OCI-LY3 (cell line): ENCODE results near the gene TMEM51.

Experiments used
- H2AFZ ChIP-seq: fragments of 200-600, 300-600 bp; shearing (Covaris generic); 2 replicates; pipeline ENCODE4 v1.6.0; 2014; ENCODE audit warnings: antibody characterized with exemption, low read depth, low read length
- H3K27ac ChIP-seq: fragments of 200-600, 300-600 bp; sonication (generic); 2 replicates; pipeline ENCODE4 v1.5.1; 2014; ENCODE audit warnings: mild to moderate bottlenecking, low read length, moderate library complexity, mixed read lengths
- H3K27me3 ChIP-seq: fragments of 200-600, 300-600 bp; sonication (generic); 2 replicates; pipeline ENCODE4 v1.6.1; 2014; ENCODE audit warnings: low read depth, low read length, mixed read lengths
- H3K36me3 ChIP-seq: fragments of 200-600, 300-600 bp; sonication (generic); replicated peaks from 2 replicates; pipeline ENCODE3; 2014; ENCODE audit warnings: low read depth, low read length, mixed read lengths
- H3K4me1 ChIP-seq: fragments of 300-600, 200-600 bp; sonication (generic); 2 replicates; pipeline ENCODE4 v1.6.1; 2014; ENCODE audit warnings: low read length, mixed read lengths
- H3K4me2 ChIP-seq: fragments of 200-600, 300-600 bp; sonication (generic); 2 replicates; pipeline ENCODE4 v1.6.1; 2014; ENCODE audit warnings: low read length, mixed read lengths
- H3K4me3 ChIP-seq: fragments of 300-600, 200-600 bp; sonication (generic); 2 replicates; pipeline ENCODE4 v1.5.1; 2014; ENCODE audit warnings: antibody characterized with exemption, mild to moderate bottlenecking, low read length, moderate library complexity
- H3K79me2 ChIP-seq: fragments of 300-600, 200-600 bp; shearing (Covaris generic); 2 replicates; pipeline ENCODE4 v1.6.1; 2014; ENCODE audit warnings: mild to moderate bottlenecking, low read length, mixed read lengths
- H3K9ac ChIP-seq: fragments of 300-600, 200-600 bp; shearing (Covaris generic); 2 replicates; pipeline ENCODE4 v1.6.0; 2014; ENCODE audit warnings: mild to moderate bottlenecking, low read length, moderate library complexity
- H3K9me3 ChIP-seq: fragments of 200-600, 300-600 bp; shearing (Covaris generic); 2 replicates; pipeline ENCODE4 v1.6.1; 2014; ENCODE audit warnings: low read length, mixed read lengths; ENCODE audit not compliant: insufficient read depth
- H4K20me1 ChIP-seq: fragments of 200-600, 300-600 bp; sonication (generic); 2 replicates; pipeline ENCODE4 v1.6.1; 2016; ENCODE audit warnings: low read length, mixed read lengths; ENCODE audit not compliant: insufficient read depth
- CTCF ChIP-seq: fragments of 200-600, 300-600 bp; sonication (generic); IDR thresholded peaks from 2 replicates; pipeline ENCODE4 v1.5.1; 2014; ENCODE audit warnings: antibody characterized with exemption, low read length, low read depth
- EZH2phosphoT487 ChIP-seq: fragments of 200-600 bp; shearing (Covaris generic); IDR thresholded peaks from 2 replicates; pipeline ENCODE4 v1.6.1; 2018; ENCODE audit warnings: antibody characterized with exemption, mixed run types, low read depth

TMEM51 gene

GRCh38 chr1:15123270-15123669 is 30.3 kb upstream of the TMEM51 start:
- no peak for TF ChIP-seq EZH2phosphoT487
- no peak for TF ChIP-seq CTCF
- no peak overlapping the region for H3K27ac ChIP-seq
- no peaks in the 10 kb centered on the region for H3K36me3 ChIP-seq
- H3K9me3 ChIP-seq = no peaks in the 10 kb centered on the region
- no peaks in the 10 kb centered on the region for H3K4me1 ChIP-seq
- H3K9ac ChIP-seq = no peak overlapping the region
- H3K79me2 ChIP-seq = no peaks in the 10 kb centered on the region
- no peak overlapping the region for H3K4me3 ChIP-seq
- no peaks in the 10 kb centered on the region for H3K27me3 ChIP-seq
- no peak overlapping the region for H3K4me2 ChIP-seq
- H2AFZ ChIP-seq = no peak overlapping the region
- H4K20me1 ChIP-seq = no peaks in the 10 kb centered on the region

GRCh38 chr1:15123925-15124324 is 29.6 kb upstream of the TMEM51 start:
- no peaks in the 10 kb centered on the region for H3K9me3 ChIP-seq
- no peaks in the 10 kb centered on the region for H4K20me1 ChIP-seq
- no peak for TF ChIP-seq CTCF
- no peak for TF ChIP-seq EZH2phosphoT487
- H3K9ac ChIP-seq = no peak overlapping the region
- no peaks in the 10 kb centered on the region for H3K4me1 ChIP-seq
- H2AFZ ChIP-seq = no peak overlapping the region
- H3K27me3 ChIP-seq = no peaks in the 10 kb centered on the region
- no peaks in the 10 kb centered on the region for H3K79me2 ChIP-seq
- H3K27ac ChIP-seq = no peak overlapping the region
- H3K4me2 ChIP-seq = no peak overlapping the region
- H3K4me3 ChIP-seq = no peak overlapping the region
- H3K36me3 ChIP-seq = no peaks in the 10 kb centered on the region

GRCh38 chr1:15124362-15125100 is 29.0 kb upstream of the TMEM51 start:
- Histone ChIP-seq H3K27ac (no peak overlapping the region), H3K4me3 (no peak overlapping the region), H3K9me3 (no peaks in the 10 kb centered on the region), H3K9ac (no peak overlapping the region), H3K79me2 (no peaks in the 10 kb centered on the region), H3K27me3 (no peaks in the 10 kb centered on the region), H2AFZ (no peak overlapping the region), H3K4me2 (no peak overlapping the region), H3K36me3 (no peaks in the 10 kb centered on the region), H3K4me1 (no peaks in the 10 kb centered on the region), H4K20me1 (no peaks in the 10 kb centered on the region)
- no peak for TF ChIP-seq CTCF
- no peak for TF ChIP-seq EZH2phosphoT487

GRCh38 chr1:15125101-15125745 is 28.3 kb upstream of the TMEM51 start:
- H3K27me3 ChIP-seq = no peaks in the 10 kb centered on the region
- H4K20me1 ChIP-seq = no peaks in the 10 kb centered on the region
- H3K27ac ChIP-seq = no peak overlapping the region
- no peaks in the 10 kb centered on the region for H3K4me1 ChIP-seq
- no peak overlapping the region for H2AFZ ChIP-seq
- no peaks in the 10 kb centered on the region for H3K9me3 ChIP-seq
- no peak overlapping the region for H3K4me2 ChIP-seq
- TF ChIP-seq CTCF (no peak), EZH2phosphoT487 (no peak)
- no peaks in the 10 kb centered on the region for H3K79me2 ChIP-seq
- no peak overlapping the region for H3K4me3 ChIP-seq
- no peak overlapping the region for H3K9ac ChIP-seq
- H3K36me3 ChIP-seq = no peaks in the 10 kb centered on the region
